Ovary (tissue), 9 donors: ENCODE measurements around the gene MAN2A2. TPM values are rescaled to one million over a fixed set of nuclear protein-coding genes. Genes with fewer than 3 reads are reported as not detected.
"Not testable (repeated sequence)": the region's sequence is repeated elsewhere in the genome, so short reads cannot be mapped to it uniquely, and the experiment has no call there.

ENCODE experiments used
- DNase-seq, 5 donors: peaks; one replicate each; pipeline ENCODE4 v3.0.0-alpha.2; 2019 to 2020
- H3K27ac ChIP-seq, 2 donors: fragments of 200-600 bp; one replicate each; pipeline versions ENCODE4 v1.5.1 to v1.8.0; 2019 to 2022
- H3K27me3 ChIP-seq: fragments of 200-600 bp; one replicate; pipeline ENCODE4 v1.8.0; 2022
- H3K36me3 ChIP-seq: fragments of 200-600 bp; sonication (generic); one replicate; pipeline ENCODE4 v1.5.1; 2019
- H3K4me1 ChIP-seq: one replicate; pipeline ENCODE4 v1.8.1; 2013; ENCODE audit warnings: mild to moderate bottlenecking, moderate library complexity; ENCODE audit not compliant: insufficient read depth
- H3K4me3 ChIP-seq: fragments of 200-600 bp; sonication (generic); one replicate; pipeline ENCODE4 v1.5.1; 2017
- H3K9me3 ChIP-seq, 2 donors: fragments of 200-600 bp in 1 of 2; sonication (generic) in 1 of 2; one replicate each; pipeline versions ENCODE4 v1.5.1 to v1.8.1; 2013 to 2019; ENCODE audit warnings: mild to moderate bottlenecking in 1 of 2, moderate library complexity in 1 of 2
- CTCF ChIP-seq, 3 donors: fragments of 450-650 bp in 2 of 3; fragments of 200-600 bp in 1 of 3; IDR thresholded peaks; one replicate each; pipeline versions ENCODE4 v1.5.1 to v1.8.0; 2016 to 2022; ENCODE audit warnings: antibody characterized with exemption in 3 of 3, mild to moderate bottlenecking in 1 of 3
- EP300 ChIP-seq: sonication (generic); formaldehyde crosslinking; IDR thresholded peaks from one replicate; pipeline ENCODE4 v1.6.1; 2017; ENCODE audit warnings: antibody characterized with exemption
- POLR2A ChIP-seq: fragments of 450-650 bp; IDR thresholded peaks from one replicate; pipeline ENCODE4 v1.6.1; 2017; ENCODE audit warnings: antibody characterized with exemption, mild to moderate bottlenecking, moderate library complexity
- WGBS, 3 donors: extraction: QIAGEN DNeasy Blood & Tissue Kit in 1 of 3; methylation state at CpG; one replicate each; pipeline versions ENCODE4 v1.1.5 to v1.1.7; 2013 to 2017; 5-methylcytosine and 5-hydroxymethylcytosine counted together
- intact Hi-C, 4 donors: fragments of 100-400 bp; cut with DNase I; formaldehyde crosslinking; loops; one replicate each; pipeline versions ENCODE4 v1.11.0 to v1.15.1; 2022 to 2023
- polyA plus RNA-seq, 2 donors: library from polyadenylated mRNA; stranded (reverse); fragments of 200-250 nt in 1 of 2; fragments of 350-450 nt in 1 of 2; fragmentation: Illumina TruSeq in 1 of 2; extraction: RNeasy Lipid Tissue Mini Kit (QIAGEN cat#74804) in 1 of 2; gene quantifications; one replicate each; pipeline ENCODE4 v1.2.3, GENCODE V29; 2013 to 2014
- total RNA-seq, 7 donors: library from RNA; depleted of rRNA in 2 of 7; stranded (reverse); fragments of >200 nt in 2 of 7; fragmentation: NEBNext Ultra II Directional in 3 of 7; extraction: Animal tissue kit (Norgen Biotek cat#: 25700) in 3 of 7; gene quantifications; one replicate each; pipeline versions ENCODE4 v1.1.0 to v1.2.4, GENCODE V29; 2016 to 2023
- donor health status: DM: no; HTN: no; CAD: no; lungs with moderate emphysema.
- donor health status: DM: no; HTN: no; CAD: no.
- donor health status: Bipolar disorder and iron deficiency.
- donor health status: DM: yes; HTN: yes; CAD: no.
- donor health status: DM: no; HTN: no; CAD: no.
- donor health status: DM: yes; HTN: yes; CAD: no.

The MAN2A2 gene
- total and polyA plus RNA-seq, 9 donors: 25.3 to 66.5 (median 31.2) TPM

DNA sequence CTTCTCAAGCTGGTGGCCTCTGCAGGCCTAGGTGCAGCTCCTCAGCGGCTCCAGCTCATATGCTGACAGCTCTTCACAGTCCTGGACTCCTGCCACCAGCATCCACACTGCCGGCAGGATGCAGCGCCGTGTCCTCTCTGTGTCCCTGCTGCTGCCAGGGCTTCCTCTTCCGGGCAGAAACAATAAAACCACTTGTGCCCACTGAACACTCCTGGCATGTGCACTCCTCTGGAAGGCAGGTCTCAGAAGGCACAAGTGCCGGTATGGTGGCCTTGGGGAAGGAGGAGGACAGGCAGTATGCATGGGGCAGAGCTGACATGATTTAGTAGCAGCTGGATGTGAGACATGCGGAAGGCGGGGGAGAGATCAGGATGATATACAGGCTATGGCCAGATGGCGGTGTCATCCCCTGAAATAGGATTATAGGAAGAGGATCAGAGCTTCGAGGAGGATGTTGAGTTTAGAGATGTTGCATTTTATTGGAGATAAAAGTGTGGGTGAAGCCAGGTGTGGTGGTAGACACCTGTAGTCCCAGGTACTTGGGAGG lies 7.5 kb upstream of the MAN2A2 start:
- TF ChIP-seq EP300 (no peak), POLR2A (no peak)
- 48 to 66% (median 58%) methylated on average over 10 of the region's 10 CpGs for WGBS, 3 donors
- no peaks in the 10 kb centered on the region for H3K4me1 ChIP-seq
- no peak for DNase-seq
- H3K9me3 ChIP-seq: no peaks in the 10 kb centered on the region
- H3K27me3 ChIP-seq: no peaks in the 10 kb centered on the region
- no peak overlapping the region for H3K27ac ChIP-seq
- intact Hi-C loops: no loop called here
- H3K36me3 ChIP-seq: no peaks in the 10 kb centered on the region
- no peak overlapping the region for H3K4me3 ChIP-seq

DNA sequence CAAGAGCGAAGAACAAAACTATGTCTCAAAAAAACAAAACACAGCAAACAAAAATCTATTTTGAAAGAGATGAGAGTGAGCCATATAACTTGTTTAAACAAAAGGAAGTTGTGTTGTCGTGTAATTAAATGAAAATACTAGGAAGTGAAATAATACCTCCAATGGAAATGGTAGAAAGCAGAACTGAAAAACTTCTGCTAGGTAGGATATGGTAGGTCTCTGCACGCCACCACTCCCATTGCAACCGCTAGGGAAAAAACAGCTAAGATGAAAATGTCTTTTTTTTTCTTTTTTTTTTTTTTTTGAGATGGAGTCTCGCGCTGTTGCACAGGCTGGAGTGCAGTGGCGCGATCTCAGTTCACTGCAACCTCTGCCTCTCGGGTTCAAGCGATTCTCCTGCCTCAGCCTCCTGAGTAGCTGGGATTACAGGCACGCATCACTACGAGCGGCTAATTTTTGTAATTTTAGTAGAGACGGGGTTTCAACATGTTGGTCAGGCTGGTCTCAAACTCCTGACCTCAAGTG lies 5.9 kb upstream of the MAN2A2 start:
- H3K36me3 ChIP-seq, DNase-seq, H3K4me1 ChIP-seq, H3K4me3 ChIP-seq, H3K9me3 ChIP-seq, intact Hi-C loops, H3K27ac ChIP-seq, H3K27me3 ChIP-seq: not testable (repeated sequence)
- WGBS, 3 donors: 91 to 94% (median 92%) methylated on average over 14 of the region's 14 CpGs

- Histone ChIP-seq H3K27ac (peak overlapping the region in 1 of 2 donors; percentile 83), H3K4me3 (no peak overlapping the region), H3K4me1 (peaks cover 2% of the 10 kb centered on the region), H3K9me3 (no peaks in the 10 kb centered on the region), H3K27me3 (no peaks in the 10 kb centered on the region), H3K36me3 (no peaks in the 10 kb centered on the region)
- intact Hi-C loops: loop anchor here in 1 of 4 donors (1.0 kb wide), 1 partner anchor 33 kb away; no protein-coding TSS in a partner anchor
- no peak for DNase-seq
- WGBS, 3 donors: 36 to 43% (median 40%) methylated on average over 14 of the region's 14 CpGs
- TF ChIP-seq POLR2A: no peak
- TF ChIP-seq EP300: no peak
- TF ChIP-seq CTCF (IDR thresholded peaks at IDR 0.05): no peak
Observed at GRCh38 chr15:90901175-90902039, 1.7 kb upstream of the MAN2A2 start.

DNA sequence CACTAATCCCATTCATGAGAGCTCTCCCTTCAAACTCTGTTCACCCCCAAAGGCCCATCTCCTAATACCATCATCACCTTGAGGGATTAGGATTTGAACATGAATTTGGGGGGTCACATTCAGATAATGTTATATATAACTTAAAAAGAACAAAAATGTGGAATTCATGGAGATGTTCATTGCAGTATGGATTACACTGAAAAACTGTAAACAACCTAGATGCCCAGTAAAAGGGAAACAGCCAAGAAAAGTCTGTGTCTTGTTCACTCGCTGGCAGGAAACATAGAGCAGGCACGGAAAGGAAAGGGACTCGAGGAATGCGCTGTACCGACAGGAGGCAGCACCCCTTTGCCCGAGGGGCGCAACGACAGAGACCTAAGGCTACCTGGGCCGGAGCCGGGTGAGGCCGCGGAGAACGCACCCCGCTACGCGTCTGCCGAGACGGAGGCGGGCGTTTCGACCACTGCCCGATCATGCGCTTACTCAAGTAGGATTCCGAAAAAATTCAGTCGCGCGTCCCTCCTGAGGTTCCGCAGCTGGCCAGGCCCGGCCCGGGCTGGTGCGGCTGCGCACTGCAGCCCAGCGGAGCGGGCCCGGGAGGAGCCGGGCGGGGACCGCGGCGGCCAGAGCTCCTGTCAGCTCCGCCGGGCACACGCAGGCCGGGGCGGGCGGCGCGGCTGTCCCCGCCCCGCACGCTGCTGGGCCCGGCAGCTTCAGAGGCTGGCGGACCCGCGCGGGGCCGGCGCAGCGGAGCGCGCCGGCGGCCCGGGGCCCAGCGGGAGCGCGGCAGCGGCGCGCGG lies 862 bp upstream of the MAN2A2 start:
- Histone ChIP-seq H3K4me3 (peak overlapping the region; percentile 48), H3K27ac (peak overlapping the region; percentile 83 to 91), H3K4me1 (peaks cover 2% of the 10 kb centered on the region), H3K36me3 (no peaks in the 10 kb centered on the region), H3K27me3 (no peaks in the 10 kb centered on the region), H3K9me3 (no peaks in the 10 kb centered on the region)
- 0 to 1% (median 0%) methylated on average over 48 to 71 of the region's 71 CpGs for WGBS, 3 donors
- intact Hi-C loops: loop anchor here in 1 of 4 donors (1.0 kb wide), 1 partner anchor 32 kb away; no protein-coding TSS in a partner anchor
- peak; percentile 75 to 81 (median 79) for TF ChIP-seq CTCF (IDR thresholded peaks at IDR 0.05)
- TF ChIP-seq POLR2A: no peak
- DNase-seq: peak; percentile 71 to 82 (median 75)
